ENCODE results near the gene CYSTM1.
"Not testable (repeated sequence)": the region's sequence is repeated elsewhere in the genome, so short reads cannot be mapped to it uniquely, and the experiment has no call there.

Gene CYSTM1

GRCh38 chr5:140151144-140152021, 23.6 kb upstream of the CYSTM1 start:
- ATAC-seq, result no peak

- no peak for ATAC-seq
Measured at GRCh38 chr5:140152022-140152999, 22.7 kb upstream of the CYSTM1 start.

GRCh38 chr5:140153255-140153654, 21.7 kb upstream of the CYSTM1 start:
- ATAC-seq, result no peak

GRCh38 chr5:140153905-140154304, 21.1 kb upstream of the CYSTM1 start:
- no peak for ATAC-seq

GRCh38 chr5:140154710-140155381, 20.1 kb upstream of the CYSTM1 start:
- ATAC-seq, result not testable (repeated sequence)

- ATAC-seq, result peak; percentile 99
Measured at GRCh38 chr5:140157032-140157781, 17.8 kb upstream of the CYSTM1 start.

GRCh38 chr5:140159014-140159927, 15.7 kb upstream of the CYSTM1 start:
- no peak for ATAC-seq

GRCh38 chr5:140162275-140162674, 12.7 kb upstream of the CYSTM1 start:
- ATAC-seq, result no peak

GRCh38 chr5:140162781-140163180, 12.2 kb upstream of the CYSTM1 start:
- ATAC-seq, result no peak

GRCh38 chr5:140165101-140165922, 9.7 kb upstream of the CYSTM1 start:
- ATAC-seq, result no peak

GRCh38 chr5:140165923-140166270, 9.1 kb upstream of the CYSTM1 start:
- no peak for ATAC-seq

- ATAC-seq, result no peak
Measured at GRCh38 chr5:140166911-140167310, 8.1 kb upstream of the CYSTM1 start.

- no peak for ATAC-seq
Measured at GRCh38 chr5:140168371-140168770, 6.6 kb upstream of the CYSTM1 start.

- no peak for ATAC-seq
Measured at GRCh38 chr5:140169410-140169809, 5.6 kb upstream of the CYSTM1 start.

- ATAC-seq, result no peak
Measured at GRCh38 chr5:140172483-140172882, 2.5 kb upstream of the CYSTM1 start.

- no peak for ATAC-seq
Measured at GRCh38 chr5:140174014-140174413, 974 bp upstream of the CYSTM1 start.

- peak; percentile 45 to 52 for ATAC-seq
Measured at GRCh38 chr5:140175367-140176030, 511 bp downstream of the CYSTM1 start.

- ATAC-seq, result no peak
Measured at GRCh38 chr5:140176031-140176387, 1.0 kb downstream of the CYSTM1 start.

GRCh38 chr5:140178086-140178410, 3.1 kb downstream of the CYSTM1 start:
- ATAC-seq, result no peak
